ENCODE measurements around the gene MAPT. TPM values are rescaled to one million over a fixed set of nuclear protein-coding genes. Genes with fewer than 3 reads are reported as not detected.

Gene MAPT
- total and polyA plus RNA-seq, 2 of the 13 experiments (the other 11 are each of a cell fraction or from before 2014, with no cell fraction given) = 2.1 to 2.8 TPM

- no TSS peak for BruUV-seq (replicated peaks)
Measured at GRCh38 chr17:46007461-46007965, 113.2 kb downstream of the MAPT start.

More at GRCh38 chr17:46007461-46007965, 113.2 kb downstream of the MAPT start:
- ATAC-seq = no peak
- Histone ChIP-seq H2AFZ (ENCODE audit: low read length) (no peak overlapping the region), H3K36me3 (replicated peaks in 1 of 2; ENCODE audit: control insufficient read depth in 1 of 2, insufficient read depth in 2 of 2, low read length in 2 of 2) (no peaks in the 10 kb centered on the region), H3K27ac (ENCODE audit: extremely low read length, insufficient read depth, low read length) (no peak overlapping the region), H3K4me2 (ENCODE audit: low read depth, low read length) (no peak overlapping the region), H4K20me1 (ENCODE audit: insufficient read depth, low read length) (no peaks in the 10 kb centered on the region), H3K4me3 (replicated peaks in 1 of 3; ENCODE audit: insufficient read depth in 1 of 3, low read depth in 2 of 3, low read length in 3 of 3) (no peak overlapping the region), H3K4me1 (ENCODE audit: insufficient read depth, low read length) (peaks cover 59% of the 10 kb centered on the region), H3K9me3 (ENCODE audit: low read length) (no peaks in the 10 kb centered on the region), H3K79me2 (ENCODE audit: insufficient read depth, low read length) (no peaks in the 10 kb centered on the region), H3K27me3 (ENCODE audit: control insufficient read depth in 1 of 2, insufficient read depth in 2 of 2, low read length in 2 of 2) (no peaks in the 10 kb centered on the region; a peak in 2 of 5 replicates), H3K9ac (ENCODE audit: insufficient read depth, low read depth, low read length) (no peak overlapping the region)
- in situ Hi-C loops (cut with HindIII; ENCODE audit: extremely low pct_ligation_motif_present, low pct_unique_long_range_greater_than_20kb) (loop anchor here (25.0 kb wide), 1 partner anchor 830 kb away; no protein-coding TSS in a partner anchor), intact Hi-C loops (cut with micrococcal nuclease; ENCODE audit: unreplicated experiment) (no loop called here)
- ChIA-PET CTCF (ENCODE audit: low intra/inter-chr PET ratio, low total read pairs) (no interaction called here), POLR2A (no interaction called here)
- TF ChIP-seq SALL2 (CRISPR knock-in tag; IDR thresholded peaks at IDR 0.05) = no peak
- TF ChIP-seq GTF3A (CRISPR knock-in tag; conservative IDR thresholded peaks at IDR 0.05) = no peak
- peak; percentile 72 to 84 for TF ChIP-seq MAFK (conservative IDR thresholded peaks at IDR 0.05 in 1 of 2, IDR thresholded peaks at IDR 0.05 in 1 of 2; ENCODE audit: low read length in 2 of 2)
- TF ChIP-seq ZNF563 (CRISPR knock-in tag; IDR thresholded peaks at IDR 0.05) = no peak
- TF ChIP-seq MEIS2 (CRISPR knock-in tag; IDR thresholded peaks at IDR 0.05) = no peak
- no peak for TF ChIP-seq PATZ1 (CRISPR knock-in tag; IDR thresholded peaks at IDR 0.05)
- TF ChIP-seq ZMAT5 (CRISPR knock-in tag; IDR thresholded peaks at IDR 0.05; ENCODE audit: borderline replicate concordance, low read depth) = no peak
- TF ChIP-seq CSRNP2 (CRISPR knock-in tag; conservative IDR thresholded peaks at IDR 0.05; ENCODE audit: low read depth) = no peak
- TF ChIP-seq GATA4 (IDR thresholded peaks at IDR 0.05; ENCODE audit: borderline replicate concordance, low read depth) = no peak
- no peak for TF ChIP-seq GPBP1L1 (CRISPR knock-in tag; IDR thresholded peaks at IDR 0.05)
- no peak for TF ChIP-seq ELF1 (CRISPR knock-in tag; IDR thresholded peaks at IDR 0.05)
- no peak for TF ChIP-seq ZNF558 (CRISPR knock-in tag; IDR thresholded peaks at IDR 0.05; ENCODE audit: borderline replicate concordance)
- TF ChIP-seq MAFF (IDR thresholded peaks at IDR 0.05; ENCODE audit: low read depth, low read length) = peak; percentile 73
- TF ChIP-seq ZNF678 (CRISPR knock-in tag; IDR thresholded peaks at IDR 0.05) = no peak
- TF ChIP-seq ZNF770 (CRISPR knock-in tag; IDR thresholded peaks at IDR 0.05) = no peak
- no peak for TF ChIP-seq DRAP1 (CRISPR knock-in tag; IDR thresholded peaks at IDR 0.05)
- DNase-seq (ENCODE audit: low spot score) = no peak
- 69% methylated on average over 2 of the region's 2 CpGs for WGBS (ENCODE audit: low lambda C conversion rate)
- FAIRE-seq = no peak

All from HepG2 (cell line).